AG09309 (cell line): Measurements from ENCODE around the gene DIPK2B.

Experiments
- DNase-seq: peaks from one replicate; pipeline ENCODE4 v3.0.0-alpha.2; 2010; ENCODE audit warnings: low read depth
- H3K4me3 ChIP-seq: 2 replicates; pipeline ENCODE4 v1.5.1; 2011; ENCODE audit warnings: mild to moderate bottlenecking, low read depth, low read length, moderate library complexity; ENCODE audit not compliant: control insufficient read depth
- CTCF ChIP-seq: IDR thresholded peaks from 2 replicates; pipeline ENCODE4 v1.5.1; 2011; ENCODE audit warnings: mild to moderate bottlenecking, low read depth, low read length, inconsistent platforms; ENCODE audit not compliant: insufficient read depth, control insufficient read depth; ENCODE audit errors: missing control alignments

Gene DIPK2B

GRCh38 chrX:45200741-45201234, at the start of gene DIPK2B:
DIPK2B (minus strand) TSS chrX:45200876; CDS start chrX:45200826, 50 bp downstream.
- DNase-seq = no peak
- no peak within 1 kb of the TSS for H3K4me3 ChIP-seq
- TF ChIP-seq CTCF = no peak

DNA sequence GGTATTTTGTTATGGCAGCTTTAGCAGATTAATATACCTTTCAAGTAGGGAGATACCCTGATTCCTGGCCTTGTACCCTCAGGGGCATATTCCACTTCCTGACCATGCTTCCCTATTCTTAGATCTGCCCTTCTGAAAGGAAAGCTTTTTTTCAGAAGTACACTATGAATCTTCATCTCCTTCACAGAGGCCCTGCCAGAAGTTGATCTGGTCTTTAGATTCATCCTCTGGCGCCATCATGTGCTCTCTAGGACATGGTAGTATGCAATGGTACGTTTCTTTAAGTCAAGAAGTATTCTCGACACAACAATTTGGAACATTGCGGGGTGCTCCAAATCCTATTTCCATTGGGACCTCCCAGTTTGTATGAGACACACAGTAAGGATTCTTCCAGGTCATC, 39.6 kb upstream of the DIPK2B start:
- no peak for TF ChIP-seq CTCF
- no peak for DNase-seq
- no peak overlapping the region for H3K4me3 ChIP-seq

- DNase-seq = no peak
- no peak for TF ChIP-seq CTCF
- no peak overlapping the region for H3K4me3 ChIP-seq
Measured at GRCh38 chrX:45238489-45238888, 37.8 kb upstream of the DIPK2B start.

DNA sequence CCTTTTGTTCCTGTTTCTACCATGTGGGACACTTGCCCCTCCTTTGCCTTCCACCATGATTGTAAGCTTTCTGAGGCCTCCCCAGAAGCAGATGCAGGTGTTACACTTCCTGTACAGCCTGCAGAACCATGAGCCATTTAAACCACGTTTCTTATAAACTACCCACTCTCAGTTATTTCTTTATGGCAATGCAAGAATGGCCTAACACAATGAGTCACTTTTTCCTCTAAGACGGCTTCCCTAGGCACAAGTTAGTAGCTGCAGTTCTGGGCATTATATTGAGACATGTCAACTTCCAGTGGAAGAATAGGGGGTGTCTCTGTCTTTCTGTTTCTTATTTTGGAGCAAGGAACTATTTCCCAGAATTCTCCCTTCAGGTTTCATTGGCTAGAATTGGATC, 32.9 kb upstream of the DIPK2B start:
- H3K4me3 ChIP-seq = no peak overlapping the region
- no peak for TF ChIP-seq CTCF
- DNase-seq = no peak

DNA sequence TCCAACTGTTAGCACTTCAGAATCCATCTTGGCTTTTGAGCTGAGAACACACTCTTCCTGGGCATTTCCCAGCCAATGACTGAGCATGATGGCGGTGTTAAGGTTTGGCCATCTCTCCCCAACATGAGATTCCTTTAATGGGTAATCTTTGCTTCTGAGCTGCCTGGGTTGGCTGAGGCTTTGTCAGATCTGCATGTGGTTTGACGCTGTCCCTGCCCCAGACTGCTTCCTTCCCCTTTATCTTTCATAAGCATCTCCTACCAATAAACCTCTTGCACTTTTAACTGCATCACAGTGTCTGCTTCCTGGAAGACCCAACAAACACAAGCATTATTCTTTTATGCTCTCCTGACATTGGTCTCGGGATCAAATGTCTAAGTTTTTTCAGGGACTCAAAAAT, 31.5 kb upstream of the DIPK2B start:
- H3K4me3 ChIP-seq = no peak overlapping the region
- no peak for TF ChIP-seq CTCF
- no peak for DNase-seq

DNA sequence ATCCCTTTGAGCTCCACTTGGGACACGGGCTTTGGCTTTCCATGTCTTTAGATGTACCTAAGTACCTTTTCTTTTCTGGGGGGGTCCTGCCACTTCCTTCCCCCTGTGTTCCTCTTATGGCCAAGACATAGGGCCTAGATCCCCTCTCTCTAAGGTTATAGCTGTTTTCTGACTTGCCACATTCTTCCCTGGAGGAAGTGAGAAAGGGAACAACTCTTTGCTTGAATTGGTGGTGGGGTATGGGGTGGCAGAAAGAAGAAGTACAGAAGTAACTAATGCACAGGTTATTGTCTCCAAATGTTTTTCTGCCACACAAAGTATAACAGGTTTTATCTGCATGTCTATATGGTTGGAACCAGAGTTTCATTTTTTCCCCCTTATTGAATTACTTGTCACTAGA, 29.7 kb upstream of the DIPK2B start:
- no peak for DNase-seq
- no peak for TF ChIP-seq CTCF
- no peak overlapping the region for H3K4me3 ChIP-seq

DNA sequence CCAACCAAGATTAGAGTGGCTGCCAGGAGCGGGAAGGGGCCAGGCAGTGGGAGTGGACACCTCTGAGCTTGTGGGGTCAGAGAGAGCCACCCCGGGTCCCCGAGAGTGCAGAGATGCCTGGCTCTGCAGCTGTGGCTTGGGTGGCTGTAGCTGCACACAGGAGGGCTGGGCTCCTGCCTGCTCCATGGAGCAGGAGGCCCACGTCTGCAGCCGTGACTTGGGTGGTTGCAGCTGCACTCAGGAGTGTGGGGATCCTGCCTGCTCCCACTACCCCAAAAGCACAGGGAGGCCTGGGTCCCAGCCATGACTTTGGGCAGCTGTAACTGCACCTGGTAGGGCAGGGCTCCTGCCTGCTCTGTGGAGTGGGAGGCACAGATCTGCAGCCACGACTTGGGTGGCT, 28.7 kb upstream of the DIPK2B start:
- no peak overlapping the region for H3K4me3 ChIP-seq
- no peak for TF ChIP-seq CTCF
- DNase-seq = no peak
